ENCODE data around the gene HTR4.

DNA sequence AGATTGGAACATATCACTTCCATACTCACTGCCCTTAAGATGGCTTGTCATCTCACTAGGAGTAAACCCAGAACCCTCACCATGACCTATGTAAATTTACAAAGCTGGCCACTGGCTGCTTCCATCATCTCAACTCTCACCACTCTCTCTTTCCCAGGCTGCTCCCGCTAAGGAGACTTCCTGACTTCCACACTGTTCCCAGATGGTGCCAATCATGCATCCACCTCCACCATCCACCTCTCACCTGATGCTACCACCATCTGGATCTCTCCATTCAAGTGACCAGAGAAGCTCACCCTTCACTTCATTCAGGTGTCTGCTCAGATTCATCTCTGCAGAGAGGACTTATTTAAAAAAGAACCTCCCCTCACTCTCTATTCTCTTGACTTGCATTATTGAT lies 91.3 kb downstream of the HTR4 start:
- no peak for TF ChIP-seq POLR2A (IDR thresholded peaks at IDR 0.05; ENCODE audit: low read length)
- TF ChIP-seq GATA1 (IDR thresholded peaks at IDR 0.05; ENCODE audit: low read depth, low read length) = no peak
